Renal pelvis (tissue), 4 donors: ENCODE measurements around the gene OGG1. TPM values are rescaled to one million over a fixed set of nuclear protein-coding genes. Genes with fewer than 3 reads are reported as not detected.

Experiments
- DNase-seq: peaks from one replicate; pipeline ENCODE4 v3.0.0-alpha.2; 2013
- polyA plus RNA-seq, 3 donors: library from polyadenylated mRNA; unstranded; fragments of 120-200 nt; gene quantifications; one replicate each; pipeline ENCODE4 v1.2.1, GENCODE V29; 2013; ENCODE audit not compliant: insufficient read length in 3 of 3

The OGG1 gene
- polyA plus RNA-seq, 3 donors = 63.7 to 84.8 (median 69.5) TPM

DNA sequence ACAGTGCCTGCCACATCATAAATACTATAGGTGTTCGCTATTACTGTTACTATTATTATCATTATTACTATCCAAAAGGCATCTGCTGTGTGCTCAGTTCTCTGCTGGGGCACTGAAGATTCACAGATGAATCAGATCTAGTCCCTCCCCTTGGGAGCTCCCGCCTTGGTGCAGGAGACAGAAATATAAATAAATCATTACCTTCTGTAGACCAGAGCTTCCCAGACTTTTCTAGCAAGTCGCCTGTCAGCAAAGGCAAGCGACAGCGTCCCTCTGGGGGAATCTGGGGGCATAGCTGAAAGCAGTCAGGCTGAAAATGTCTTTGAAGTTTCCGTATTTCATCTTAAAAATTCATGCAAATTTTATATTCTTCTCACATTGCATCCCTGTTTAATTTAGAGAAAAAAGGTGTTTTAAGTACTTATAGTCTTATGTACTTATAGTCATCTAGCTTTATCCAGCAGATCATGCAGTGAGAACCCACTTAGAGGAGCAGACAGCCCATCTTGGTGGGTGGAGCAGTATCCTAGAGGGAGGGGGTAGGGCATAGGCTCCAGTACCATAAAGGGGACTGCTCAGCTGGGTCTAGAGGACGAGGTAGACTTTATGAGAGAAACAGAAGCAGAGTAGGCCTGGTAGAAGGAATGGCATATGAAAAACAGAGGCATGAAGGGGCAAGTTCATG lies 28.6 kb upstream of the OGG1 start:
- DNase-seq = no peak

GRCh38 chr3:9721700-9722060 lies 28.1 kb upstream of the OGG1 start:
- DNase-seq = no peak

DNA sequence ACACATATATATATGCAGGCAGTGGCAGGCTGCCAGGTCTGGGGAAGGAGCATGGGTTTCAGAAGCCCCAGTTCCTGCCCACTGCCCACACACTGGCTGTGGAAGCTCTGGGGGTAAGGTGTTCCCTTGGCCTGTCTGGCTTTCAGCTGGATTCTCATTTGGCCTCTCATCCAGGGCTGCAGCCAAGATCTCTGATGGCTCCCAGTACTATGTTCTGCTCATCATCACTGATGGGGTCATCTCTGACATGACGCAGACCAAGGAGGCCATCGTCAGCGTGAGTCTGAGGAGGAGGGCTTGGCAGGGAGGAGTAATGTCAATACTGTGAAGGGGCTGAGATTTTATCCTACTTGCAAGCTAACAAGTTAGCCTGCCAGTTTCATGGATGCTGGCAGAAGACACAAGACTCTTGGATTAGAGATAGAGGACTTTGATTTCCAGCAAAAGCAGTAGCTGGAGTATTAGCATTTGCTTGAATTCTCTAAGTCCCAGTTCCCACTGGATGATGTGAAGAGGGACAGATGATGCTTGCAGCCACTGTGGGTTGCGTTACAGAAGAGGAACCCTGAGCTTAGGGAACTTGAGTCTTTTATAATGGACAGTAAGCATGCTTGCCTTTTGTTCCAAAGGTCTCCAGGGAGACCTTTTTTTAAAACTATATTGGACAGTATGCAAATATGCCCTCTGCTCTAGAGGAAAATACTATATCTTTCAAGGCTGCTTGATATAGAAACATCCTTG lies 23.8 kb upstream of the OGG1 start:
- DNase-seq = no peak

GRCh38 chr3:9727041-9727595 lies 22.6 kb upstream of the OGG1 start:
- no peak for DNase-seq

- DNase-seq = no peak
Measured at GRCh38 chr3:9727743-9728142, 22.0 kb upstream of the OGG1 start.

- no peak for DNase-seq
Measured at GRCh38 chr3:9729419-9729818, 20.3 kb upstream of the OGG1 start.

DNA sequence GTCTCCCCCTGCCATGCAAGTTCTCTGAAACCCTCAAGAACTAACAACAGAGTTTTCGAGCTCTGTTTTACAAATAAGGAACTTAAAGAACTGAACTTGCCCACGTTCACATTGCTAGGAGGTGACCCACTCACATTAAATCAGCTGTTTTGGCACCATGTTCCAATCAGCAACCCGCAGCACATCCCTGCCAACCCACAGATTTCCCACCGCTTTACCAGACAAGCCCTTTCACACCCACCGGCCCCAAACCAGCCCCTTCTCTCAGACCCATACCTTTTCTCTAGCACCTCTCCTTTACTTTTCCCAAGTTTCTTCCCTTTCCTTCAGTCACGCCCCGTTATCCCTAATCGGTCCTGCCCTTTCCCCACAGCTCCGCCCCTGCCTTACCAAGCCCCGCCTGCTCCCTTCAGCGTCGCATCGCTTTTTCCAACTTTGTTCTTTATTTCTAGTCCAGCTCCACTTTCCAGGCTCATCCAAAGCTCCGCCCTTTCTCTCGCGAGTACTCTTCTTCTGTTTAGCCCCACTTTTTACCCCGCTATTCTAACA lies 19.0 kb upstream of the OGG1 start:
- DNase-seq = no peak

DNA sequence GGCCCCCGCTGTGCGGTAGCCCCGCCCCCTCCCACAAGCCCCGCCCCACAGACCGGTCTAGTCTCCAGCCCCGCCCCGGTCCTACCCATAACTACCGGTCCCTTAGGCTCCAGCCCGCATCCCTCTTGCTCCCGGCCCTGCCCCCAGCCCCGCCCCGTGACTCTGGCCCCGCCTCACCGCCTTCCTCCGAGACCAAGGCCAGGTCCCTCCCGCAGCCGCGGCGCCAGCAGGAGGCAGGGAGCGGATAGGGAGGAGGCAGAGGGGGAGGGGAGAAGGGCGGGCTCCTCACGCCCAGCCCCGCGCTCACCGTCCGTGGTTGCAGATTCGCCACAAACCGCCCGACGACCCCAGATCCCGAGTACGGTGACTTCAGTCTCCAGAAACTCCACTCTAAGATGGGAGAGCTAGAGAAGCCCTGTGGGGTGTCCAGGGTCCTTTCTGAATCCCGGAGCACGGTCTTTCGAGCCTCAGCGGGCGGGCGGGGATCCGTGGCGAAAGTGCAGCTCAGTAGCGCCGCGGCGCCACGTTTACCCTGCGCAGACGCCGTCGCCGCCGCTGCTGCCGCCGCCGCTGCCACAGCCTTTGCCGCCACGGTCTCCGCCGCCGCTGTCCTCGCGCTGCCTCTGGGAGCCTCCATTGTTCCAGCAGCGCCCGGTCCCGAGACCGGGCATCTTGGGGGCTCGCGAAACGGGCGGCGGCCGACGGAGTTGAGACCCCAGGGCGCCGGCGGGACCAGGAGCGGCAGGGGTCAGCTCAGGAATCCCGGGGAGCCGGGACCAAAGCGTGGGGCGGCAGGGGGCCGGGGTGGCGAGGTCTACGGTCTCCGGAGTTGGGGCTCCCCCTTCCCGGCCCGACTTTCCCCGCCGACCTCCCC lies 18.3 kb upstream of the OGG1 start, which contains the start of gene BRPF1:
BRPF1 (plus strand) TSS at position 530 of the 874 bp plus-strand sequence. CDS start 2,406 bp downstream, outside the sequence.
- peak; percentile 99 for DNase-seq

- peak; percentile 8 for DNase-seq
Measured at GRCh38 chr3:9732080-9732739, 17.5 kb upstream of the OGG1 start.

- DNase-seq = no peak
Measured at GRCh38 chr3:9732740-9733115, 17.0 kb upstream of the OGG1 start.

- DNase-seq = no peak
Measured at GRCh38 chr3:9736831-9737230, 12.9 kb upstream of the OGG1 start.

DNA sequence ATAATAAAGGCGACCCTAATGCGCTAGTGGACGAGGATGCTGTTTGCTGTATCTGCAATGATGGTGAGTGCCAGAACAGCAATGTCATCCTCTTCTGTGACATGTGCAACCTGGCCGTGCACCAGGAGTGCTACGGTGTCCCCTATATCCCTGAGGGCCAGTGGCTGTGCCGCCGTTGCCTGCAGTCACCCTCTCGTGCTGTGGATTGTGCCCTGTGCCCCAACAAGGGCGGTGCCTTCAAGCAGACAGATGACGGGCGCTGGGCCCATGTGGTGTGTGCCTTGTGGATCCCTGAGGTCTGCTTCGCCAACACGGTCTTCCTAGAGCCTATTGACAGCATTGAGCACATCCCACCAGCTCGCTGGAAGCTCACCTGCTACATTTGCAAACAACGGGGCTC lies 10.6 kb upstream of the OGG1 start:
- DNase-seq = no peak

DNA sequence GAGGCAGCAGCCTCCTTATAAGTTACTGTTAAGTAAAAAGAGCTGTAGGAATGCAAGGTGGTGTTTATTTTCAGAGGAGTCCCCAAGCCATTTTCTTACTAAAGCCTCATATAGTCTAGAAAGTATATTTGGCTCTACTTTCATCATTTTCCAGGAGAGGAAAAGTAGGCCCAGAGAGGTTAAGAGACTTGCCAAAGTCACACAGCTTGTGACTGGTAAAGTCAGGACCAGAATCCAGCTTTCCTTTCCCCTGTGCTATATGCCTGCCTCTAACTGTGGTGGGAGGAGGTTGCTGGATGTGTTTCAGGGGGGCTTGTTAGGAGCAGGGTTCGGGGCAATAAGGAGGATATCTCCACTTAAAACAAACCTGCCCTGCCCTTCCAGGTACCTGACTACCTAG lies 7.2 kb upstream of the OGG1 start:
- no peak for DNase-seq

GRCh38 chr3:9743548-9743947 lies 6.2 kb upstream of the OGG1 start:
- DNase-seq = no peak

DNA sequence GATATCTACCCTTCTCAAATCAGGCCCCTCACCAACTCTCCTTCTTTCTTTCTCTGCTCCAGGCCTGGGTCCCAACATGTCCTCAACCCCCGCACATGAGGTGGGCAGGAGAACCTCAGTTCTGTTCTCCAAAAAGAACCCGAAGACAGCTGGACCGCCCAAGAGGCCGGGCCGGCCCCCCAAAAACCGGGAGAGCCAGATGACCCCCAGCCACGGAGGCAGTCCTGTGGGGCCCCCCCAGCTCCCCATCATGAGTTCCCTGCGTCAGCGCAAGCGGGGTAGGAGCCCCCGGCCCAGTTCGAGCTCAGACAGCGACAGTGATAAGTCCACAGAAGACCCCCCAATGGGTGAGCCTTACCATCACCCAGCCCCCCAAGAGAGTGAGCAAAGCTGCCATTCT lies 5.6 kb upstream of the OGG1 start:
- no peak for DNase-seq

- no peak for DNase-seq
Measured at GRCh38 chr3:9745521-9745920, 4.2 kb upstream of the OGG1 start.

DNA sequence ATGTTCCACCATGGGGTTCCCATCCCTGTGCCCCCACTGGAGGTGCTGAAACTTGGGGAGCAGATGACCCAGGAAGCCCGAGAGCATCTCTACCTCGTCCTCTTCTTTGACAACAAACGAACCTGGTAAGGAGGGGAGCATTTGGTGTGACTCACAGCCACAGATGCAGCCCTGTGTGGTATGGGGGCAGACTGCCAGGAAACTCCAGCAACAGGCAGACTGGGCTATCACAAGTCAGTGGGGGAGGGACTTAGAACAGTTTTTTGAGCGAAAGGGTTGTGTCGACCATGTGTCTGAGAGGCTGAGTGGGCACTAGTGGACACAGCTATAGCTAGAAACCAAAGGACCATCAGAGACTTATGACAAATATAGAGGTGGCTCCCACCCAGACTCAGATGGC lies 3.4 kb upstream of the OGG1 start:
- DNase-seq = no peak

DNA sequence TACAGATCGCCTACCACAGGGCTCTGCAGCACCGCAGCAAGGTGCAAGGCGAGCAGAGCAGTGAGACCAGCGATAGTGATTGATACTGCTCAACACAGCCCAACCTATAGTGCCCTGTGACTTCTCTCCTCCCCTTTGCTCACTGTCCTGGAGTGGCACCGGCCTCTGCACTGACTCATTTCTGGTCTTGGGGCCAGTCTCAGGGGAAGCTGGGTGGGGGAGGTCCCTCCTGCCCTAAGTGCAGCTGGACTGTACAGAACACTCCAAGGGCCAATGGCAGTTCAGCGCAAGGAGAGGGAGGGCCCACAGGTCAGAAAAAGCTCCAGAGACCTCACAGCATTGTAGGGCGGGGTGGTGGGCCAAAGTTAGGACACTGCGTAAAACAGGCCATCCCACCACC lies 2.5 kb upstream of the OGG1 start:
- no peak for DNase-seq

DNA sequence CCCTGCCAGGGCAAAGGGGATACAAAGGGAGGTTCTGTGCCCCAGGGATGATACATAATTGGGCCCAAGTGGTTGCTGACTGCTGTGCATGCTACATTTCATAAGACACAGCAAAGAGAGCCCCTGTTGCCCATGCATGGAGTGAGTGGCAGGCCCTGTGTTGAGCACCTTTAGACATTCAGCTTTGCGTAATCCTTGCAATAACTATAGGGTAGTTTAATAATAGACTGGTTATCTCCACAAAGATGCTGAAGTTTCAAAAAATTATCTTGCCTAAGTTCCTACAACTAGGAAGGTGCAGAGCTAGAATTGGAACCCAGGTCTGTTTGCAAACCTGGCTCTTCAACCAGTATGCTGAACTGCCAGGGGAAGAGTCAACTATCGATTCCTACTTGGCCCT lies 1.7 kb upstream of the OGG1 start:
- no peak for DNase-seq

DNA sequence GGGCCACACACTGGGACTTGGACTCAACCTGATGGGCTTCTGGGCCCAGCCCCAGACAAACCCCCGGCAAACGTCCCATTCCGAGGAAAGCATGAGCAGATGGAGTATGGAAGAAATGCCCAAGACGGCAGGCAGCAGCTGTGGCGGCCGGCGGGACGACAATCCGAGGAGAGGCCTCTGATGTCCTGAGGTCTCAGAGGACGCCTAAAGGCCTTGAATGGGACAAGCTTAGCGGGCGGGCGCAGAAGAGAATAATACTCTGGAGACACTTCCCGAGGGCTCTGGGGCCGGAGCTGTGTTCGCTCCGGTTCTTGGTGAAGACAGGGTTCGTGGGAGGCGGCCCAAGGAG lies 482 bp upstream of the OGG1 start:
- DNase-seq = no peak

DNA sequence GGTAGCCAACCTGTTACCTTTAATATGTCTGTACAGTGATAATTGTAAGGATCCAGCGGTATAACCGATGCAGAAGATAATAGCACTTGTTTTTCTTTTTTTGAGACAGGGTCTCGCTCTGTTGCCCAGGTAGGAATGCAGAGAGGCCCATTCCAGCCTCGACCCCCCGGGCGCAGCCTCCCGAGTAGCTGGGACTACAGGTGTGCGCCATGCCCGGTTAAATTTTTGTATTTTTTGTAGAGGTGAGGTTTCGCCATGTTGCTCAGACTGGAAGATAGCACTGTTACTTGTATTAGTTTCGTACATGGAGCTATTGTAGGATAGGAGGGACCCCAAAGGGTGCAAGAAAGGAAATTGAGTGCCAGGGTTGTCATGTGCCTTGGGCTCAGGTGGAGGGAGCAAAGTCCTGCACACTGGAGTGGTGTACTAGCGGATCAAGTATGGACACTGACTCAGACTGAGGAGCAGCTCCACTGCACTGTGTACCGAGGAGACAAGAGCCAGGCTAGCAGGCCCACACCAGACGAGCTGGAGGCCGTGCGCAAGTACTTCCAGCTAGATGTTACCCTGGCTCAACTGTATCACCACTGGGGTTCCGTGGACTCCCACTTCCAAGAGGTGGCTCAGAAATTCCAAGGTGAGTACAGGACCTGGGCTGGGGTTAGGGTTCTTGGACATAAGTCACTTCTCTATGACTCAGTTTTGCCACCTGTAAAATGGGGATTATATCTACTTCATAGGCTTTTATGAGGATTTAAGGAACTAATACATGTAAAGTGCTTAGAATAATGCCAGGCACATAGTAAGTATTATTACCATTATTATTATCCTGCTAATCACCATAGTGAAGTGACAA lies 1.0 kb downstream of the OGG1 start:
- DNase-seq = no peak
